Adrenal gland (tissue), 12 donors: ENCODE measurements around the gene AGAP3. TPM values are rescaled to one million over a fixed set of nuclear protein-coding genes. Genes with fewer than 3 reads are reported as not detected.

Experiments used
- DNase-seq, 7 donors: peaks; one replicate each; pipeline ENCODE4 v3.0.0-alpha.2; 2019 to 2020
- H3K27ac ChIP-seq, 5 donors: fragments of 200-600 bp; sonication (generic) in 4 of 5; 1 replicate in 3 of 5; 2 replicates in 2 of 5; pipeline versions ENCODE4 v1.5.1 to v1.8.0; 2016 to 2020; ENCODE audit warnings: mild to moderate bottlenecking in 1 of 5
- H3K27me3 ChIP-seq: fragments of 200-600 bp; 2 replicates; pipeline ENCODE4 v1.8.0; 2021
- H3K36me3 ChIP-seq, 2 donors: fragments of 200-600 bp; replicated peaks in 1 of 2; 1 replicate in 1 of 2; 2 replicates in 1 of 2; pipeline versions ENCODE4 v1.5.1 to v1.8.0; 2018 to 2022
- H3K4me1 ChIP-seq, 2 donors: fragments of 200-600 bp; replicated peaks in 1 of 2; 1 replicate in 1 of 2; 2 replicates in 1 of 2; pipeline versions ENCODE4 v1.5.1 to v1.8.0; 2018 to 2021
- H3K4me3 ChIP-seq, 4 donors: fragments of 200-600 bp; sonication (generic) in 3 of 4; one replicate each; pipeline ENCODE4 v1.5.1; 2016 to 2018
- H3K9me3 ChIP-seq, 3 donors: fragments of 200-600 bp; sonication (generic) in 1 of 3; replicated peaks in 1 of 3; 1 replicate in 2 of 3; 2 replicates in 1 of 3; pipeline versions ENCODE4 v1.5.1 to v1.8.0; 2016 to 2021
- CTCF ChIP-seq, 6 experiments: fragments of 450-650 bp in 4 of 6; fragments of 200-600 bp in 2 of 6; sonication (generic) in 1 of 6; IDR thresholded peaks; 1 replicate in 5 of 6; 2 replicates in 1 of 6; pipeline versions ENCODE4 v1.5.1 to v1.8.0; 2016 to 2021; ENCODE audit warnings: antibody characterized with exemption in 6 of 6, mild to moderate bottlenecking in 2 of 6, moderate library complexity in 1 of 6
- POLR2A ChIP-seq, 2 donors: fragments of 450-650 bp; IDR thresholded peaks; one replicate each; pipeline ENCODE4 v1.6.1; 2017; ENCODE audit warnings: antibody characterized with exemption in 2 of 2, mild to moderate bottlenecking in 2 of 2, moderate library complexity in 1 of 2
- WGBS, 4 donors: extraction: QIAGEN DNeasy Blood & Tissue Kit in 2 of 4; methylation state at CpG; one replicate each; pipeline versions ENCODE4 v1.1.5 to v1.1.7; 2013 to 2017; 5-methylcytosine and 5-hydroxymethylcytosine counted together
- intact Hi-C, 2 donors: fragments of 100-400 bp; cut with DNase I; formaldehyde crosslinking; loops; one replicate each; pipeline versions ENCODE4 v1.14.1 to v1.15.0; 2022 to 2023
- polyA plus RNA-seq, 3 donors: library from polyadenylated mRNA; stranded (reverse); fragments of 200-250 nt in 2 of 3; fragments of 350-450 nt in 1 of 3; fragmentation: Illumina TruSeq in 1 of 3; extraction: RNeasy Lipid Tissue Mini Kit (QIAGEN cat#74804) in 1 of 3; gene quantifications; one replicate each; pipeline ENCODE4 v1.2.3, GENCODE V29; 2013 to 2014
- total RNA-seq, 9 donors: library from RNA; depleted of rRNA in 4 of 9; stranded (reverse); fragments of >200 nt in 4 of 9; fragments of 120-200 nt in 1 of 9; fragmentation: NEBNext Ultra II Directional in 1 of 9; extraction: Animal tissue kit (Norgen Biotek cat#: 25700) in 1 of 9; gene quantifications; one replicate each; pipeline versions ENCODE4 v1.1.0 to v1.2.4, GENCODE V29; 2013 to 2023
- donor health status: healthy with polysubstance abuse.
- donor health status: Bipolar disorder and iron deficiency.
- donor health status: DM: yes; HTN: yes; CAD: no.
- donor health status: DM: no; HTN: no; CAD: no.
- donor health status: DM: no; HTN: no; CAD: no.
- donor health status: DM: yes; HTN: yes; CAD: no.

Gene AGAP3
- total and polyA plus RNA-seq, 12 donors = 17.2 to 236 (median 50.9) TPM

DNA sequence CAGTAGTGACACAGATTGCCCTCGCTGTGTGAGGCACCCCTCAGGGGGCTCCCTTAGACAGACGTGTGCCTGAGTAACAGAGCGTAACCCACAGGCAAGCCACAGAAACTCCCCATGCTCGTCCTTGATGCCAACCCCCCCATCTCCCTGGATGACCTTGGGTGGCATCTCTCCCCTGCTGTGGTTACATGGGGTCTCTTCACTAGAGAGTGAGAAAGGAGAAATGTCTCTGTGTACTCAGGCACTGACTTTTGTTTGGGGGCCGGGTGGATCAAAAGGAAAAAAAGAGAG, 101.9 kb downstream of the AGAP3 start:
- no peak for TF ChIP-seq CTCF (IDR thresholded peaks at IDR 0.05)
- no peak for TF ChIP-seq POLR2A (IDR thresholded peaks at IDR 0.05)
- WGBS, 4 donors = 47 to 61% (median 57%) methylated on average over 4 to 5 of the region's 5 CpGs
- Histone ChIP-seq H3K27me3 (no peaks in the 10 kb centered on the region), H3K9me3 (no peaks in the 10 kb centered on the region), H3K27ac (no peak overlapping the region), H3K4me3 (no peak overlapping the region), H3K4me1 (no peaks in the 10 kb centered on the region), H3K36me3 (no peaks in the 10 kb centered on the region)
- intact Hi-C loops = no loop called here
- DNase-seq = no peak

DNA sequence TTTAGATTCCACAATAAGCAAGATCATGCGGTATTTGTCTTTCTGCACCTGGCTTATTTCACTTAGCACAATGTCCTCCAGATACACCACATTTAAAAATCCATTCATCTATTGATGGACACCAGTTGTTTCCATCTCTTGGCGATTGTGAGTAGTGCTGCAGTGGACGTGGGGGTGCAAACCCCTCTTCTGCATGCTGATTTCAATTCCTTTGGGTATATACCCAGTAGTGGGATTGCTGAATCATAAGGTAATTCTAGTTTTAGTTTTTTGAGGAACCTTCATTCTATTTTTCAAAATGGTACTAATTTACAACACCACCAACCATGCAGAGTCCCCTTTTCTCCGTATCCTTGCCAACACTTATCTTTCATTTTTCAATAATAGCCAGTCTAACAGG, 102.8 kb downstream of the AGAP3 start:
- WGBS, 4 donors = 76 to 79% (median 77%) methylated on average over 4 of the region's 4 CpGs
- no peaks in the 10 kb centered on the region for H3K4me1 ChIP-seq
- DNase-seq = no peak
- H3K36me3 ChIP-seq = no peaks in the 10 kb centered on the region
- H3K27me3 ChIP-seq = no peaks in the 10 kb centered on the region
- no peak overlapping the region for H3K4me3 ChIP-seq
- intact Hi-C loops = no loop called here
- H3K27ac ChIP-seq = no peak overlapping the region
- TF ChIP-seq CTCF (IDR thresholded peaks at IDR 0.05) = no peak
- no peak for TF ChIP-seq POLR2A (IDR thresholded peaks at IDR 0.05)
- H3K9me3 ChIP-seq = no peaks in the 10 kb centered on the region

- TF ChIP-seq CTCF (IDR thresholded peaks at IDR 0.05) (no peak), POLR2A (IDR thresholded peaks at IDR 0.05) (no peak)
- intact Hi-C loops = no loop called here
- no peak overlapping the region for H3K27ac ChIP-seq
- no peaks in the 10 kb centered on the region for H3K27me3 ChIP-seq
- H3K9me3 ChIP-seq = no peaks in the 10 kb centered on the region
- 49 to 87% (median 84%) methylated on average over 3 to 12 of the region's 12 CpGs for WGBS, 4 donors
- no peaks in the 10 kb centered on the region for H3K36me3 ChIP-seq
- no peak for DNase-seq
- no peaks in the 10 kb centered on the region for H3K4me1 ChIP-seq
- no peak overlapping the region for H3K4me3 ChIP-seq
Observed at GRCh38 chr7:151191544-151191943, 105.3 kb downstream of the AGAP3 start.

DNA sequence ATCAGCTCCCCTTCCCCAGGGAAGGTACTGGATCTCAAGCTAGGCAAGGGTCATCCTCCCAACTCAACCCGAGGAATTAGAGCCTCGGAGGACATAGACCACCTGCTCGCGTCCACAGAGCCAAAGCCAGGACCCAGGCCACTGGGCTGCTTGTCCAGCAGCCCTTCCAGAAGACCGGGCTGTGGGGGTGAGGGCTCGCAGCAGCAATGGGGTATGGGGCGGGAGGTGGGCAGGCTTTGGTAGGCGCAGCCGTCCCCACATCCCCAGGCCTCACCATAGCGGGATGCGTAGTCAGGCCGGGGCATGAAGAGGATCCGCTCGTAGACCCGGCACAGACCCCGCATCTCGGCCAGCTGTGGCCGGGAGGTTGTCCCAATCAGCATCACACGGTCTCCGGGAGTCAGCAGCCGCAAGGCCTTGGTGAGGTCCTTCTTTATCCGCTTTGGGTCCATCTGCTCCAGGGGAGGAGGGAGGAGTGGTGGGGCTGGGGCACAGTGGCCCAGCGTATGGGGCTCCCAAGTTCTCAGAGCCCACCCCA, 105.8 kb downstream of the AGAP3 start:
- no peak overlapping the region for H3K27ac ChIP-seq
- no peaks in the 10 kb centered on the region for H3K9me3 ChIP-seq
- H3K27me3 ChIP-seq = no peaks in the 10 kb centered on the region
- no peak for DNase-seq
- H3K4me1 ChIP-seq = no peaks in the 10 kb centered on the region
- 81 to 92% (median 89%) methylated on average over 7 to 23 of the region's 23 CpGs for WGBS, 4 donors
- no peaks in the 10 kb centered on the region for H3K36me3 ChIP-seq
- intact Hi-C loops = no loop called here
- no peak for TF ChIP-seq POLR2A (IDR thresholded peaks at IDR 0.05)
- TF ChIP-seq CTCF (IDR thresholded peaks at IDR 0.05) = no peak
- H3K4me3 ChIP-seq = no peak overlapping the region
